Activated CD8-positive, alpha-beta T cell treated with anti-CD3 and anti-CD28 coated beads for 36 hours (primary cell): Measurements from ENCODE around the gene FLOT1. TPM values are rescaled to one million over a fixed set of nuclear protein-coding genes. Genes with fewer than 3 reads are reported as not detected.

ENCODE experiments used
- ATAC-seq: fragments of 200-7000 bp; cut with Tn5 transposase; one replicate; pipeline ENCODE4 v1.10.0; 2021; ENCODE audit warnings: mild to moderate bottlenecking, moderate library complexity
- CTCF ChIA-PET: fragments of 350-600 bp; sonication (Branson Sonifier 250); formaldehyde crosslinking; loops from one replicate; lab custom pipeline; 2021; ENCODE audit warnings: antibody characterized with exemption; lab: Charles Lee
- POLR2A ChIA-PET: fragments of 350-600 bp; sonication (Branson Sonifier 250); formaldehyde crosslinking; loops from one replicate; lab custom pipeline; 2021; ENCODE audit warnings: antibody characterized with exemption; lab: Charles Lee
- DNase-seq: peaks from one replicate; pipeline ENCODE4 v3.0.0-alpha.2; 2020
- H3K27ac Mint-ChIP-seq: one replicate; pipeline ENCODE4 v1.8.0; 2021; ENCODE audit warnings: mild to moderate bottlenecking, mixed read lengths
- H3K27me3 Mint-ChIP-seq: one replicate; pipeline ENCODE4 v1.8.0; 2021; ENCODE audit warnings: mixed read lengths
- H3K36me3 Mint-ChIP-seq: one replicate; pipeline ENCODE4 v1.8.0; 2021; ENCODE audit warnings: low read depth, mixed read lengths
- H3K4me1 Mint-ChIP-seq: one replicate; pipeline ENCODE4 v1.8.0; 2021; ENCODE audit warnings: low read depth, mixed read lengths
- H3K4me3 Mint-ChIP-seq: one replicate; pipeline ENCODE4 v1.8.0; 2021; ENCODE audit warnings: mild to moderate bottlenecking, moderate library complexity, mixed read lengths
- H3K9me3 Mint-ChIP-seq: one replicate; pipeline ENCODE4 v1.8.0; 2021; ENCODE audit warnings: mixed read lengths
- CTCF ChIP-seq: fragments of 200-600 bp; IDR thresholded peaks from one replicate; pipeline ENCODE4 v1.8.0; 2022; ENCODE audit warnings: antibody characterized with exemption, mild to moderate bottlenecking
- intact Hi-C: fragments of 100-400 bp; cut with micrococcal nuclease; formaldehyde crosslinking; loops from one replicate; pipeline ENCODE4 v1.10.0; 2022
- total RNA-seq, 2 experiments: library from RNA; stranded (reverse); gene quantifications; one replicate each; pipeline ENCODE4 v1.2.3, GENCODE V29; 2021

The FLOT1 gene
- total RNA-seq, 2 experiments from 2014 or later: 135 TPM

GRCh38 chr6:30775104-30775503, 32.6 kb upstream of the FLOT1 start:
- no peak overlapping the region for H3K27ac Mint-ChIP-seq
- CTCF ChIA-PET: interaction anchor here (0.6 to 1.8 kb wide), 2 partner anchors 47 to 304 kb away, joined by 3 to 4 read pairs; no protein-coding TSS in a partner anchor
- peaks cover 3% of the 10 kb centered on the region for H3K9me3 Mint-ChIP-seq
- no peak overlapping the region for H3K4me3 Mint-ChIP-seq
- H3K36me3 Mint-ChIP-seq: peaks cover 12% of the 10 kb centered on the region
- POLR2A ChIA-PET: interaction anchor here (1.0 kb wide), 1 partner anchor 16 kb away, joined by 4 read pairs; no protein-coding TSS in a partner anchor
- no peak for DNase-seq
- H3K27me3 Mint-ChIP-seq: no peaks in the 10 kb centered on the region
- intact Hi-C loops: no loop called here
- H3K4me1 Mint-ChIP-seq: peaks cover 68% of the 10 kb centered on the region
- no peak for ATAC-seq
- no peak for TF ChIP-seq CTCF

GRCh38 chr6:30774701-30775100, 32.2 kb upstream of the FLOT1 start:
- intact Hi-C loops: no loop called here
- peaks cover 12% of the 10 kb centered on the region for H3K36me3 Mint-ChIP-seq
- POLR2A ChIA-PET: interaction anchor here (1.0 kb wide), 1 partner anchor 16 kb away, joined by 4 read pairs; no protein-coding TSS in a partner anchor
- CTCF ChIA-PET: interaction anchor here (1.0 to 1.8 kb wide), 2 partner anchors 44 to 305 kb away, joined by 3 to 4 read pairs; no protein-coding TSS in a partner anchor
- peaks cover 3% of the 10 kb centered on the region for H3K9me3 Mint-ChIP-seq
- no peaks in the 10 kb centered on the region for H3K27me3 Mint-ChIP-seq
- DNase-seq: no peak
- ATAC-seq: no peak
- no peak for TF ChIP-seq CTCF
- no peak overlapping the region for H3K27ac Mint-ChIP-seq
- H3K4me3 Mint-ChIP-seq: no peak overlapping the region
- peaks cover 69% of the 10 kb centered on the region for H3K4me1 Mint-ChIP-seq

- Mint-ChIP-seq H3K4me1 (peaks cover 74% of the 10 kb centered on the region), H3K27me3 (no peaks in the 10 kb centered on the region), H3K4me3 (peak overlapping the region; percentile 75), H3K9me3 (peaks cover 3% of the 10 kb centered on the region), H3K36me3 (peaks cover 14% of the 10 kb centered on the region), H3K27ac (peak overlapping the region; percentile 99)
- no peak for TF ChIP-seq CTCF
- POLR2A ChIA-PET: interaction anchor here (0.6 to 11.6 kb wide), 8 partner anchors 15 to 497 kb away, joined by 3 to 198 read pairs (median 34); partner anchors contain the start of genes FLOT1 and IER3
- no peak for DNase-seq
- intact Hi-C loops: no loop called here
- no peak for ATAC-seq
- CTCF ChIA-PET: interaction anchor here (1.1 to 1.8 kb wide), 5 partner anchors 9 to 52 kb away, joined by 3 to 7 read pairs (median 3); no protein-coding TSS in a partner anchor
Observed at GRCh38 chr6:30770592-30770991, 28.1 kb upstream of the FLOT1 start.

GRCh38 chr6:30769853-30770524, 27.5 kb upstream of the FLOT1 start:
- Mint-ChIP-seq H3K27ac (peak overlapping the region; percentile 99), H3K36me3 (peaks cover 16% of the 10 kb centered on the region), H3K9me3 (peaks cover 3% of the 10 kb centered on the region), H3K4me1 (peaks cover 77% of the 10 kb centered on the region), H3K27me3 (no peaks in the 10 kb centered on the region), H3K4me3 (peak overlapping the region; percentile 75)
- DNase-seq (no peak), ATAC-seq (peak; percentile 32)
- ChIA-PET POLR2A (interaction anchor here (0.6 to 11.6 kb wide), 19 partner anchors 9 to 811 kb away, joined by 3 to 198 read pairs (median 6); partner anchors contain the start of genes FLOT1, IER3, MDC1 and PRR3), CTCF (interaction anchor here (1.0 to 2.0 kb wide), 8 partner anchors 9 to 62 kb away, joined by 3 to 8 read pairs (median 4); no protein-coding TSS in a partner anchor)
- intact Hi-C loops: loop anchor here (1.0 to 2.0 kb wide), 2 partner anchors 25 to 40 kb away; partner anchors contain the start of gene IER3
- no peak for TF ChIP-seq CTCF
